Kidney epithelial cell (primary cell): ENCODE measurements around the gene CLEC2A. TPM values are rescaled to one million over a fixed set of nuclear protein-coding genes. Genes with fewer than 3 reads are reported as not detected.

Source experiments
- DNase-seq: peaks from one replicate; pipeline ENCODE4 v3.0.0-alpha.2; 2010; ENCODE audit warnings: low read depth
- H3K27me3 ChIP-seq: 2 replicates; pipeline ENCODE4 v1.6.0; 2011; ENCODE audit warnings: low read length; ENCODE audit not compliant: control insufficient read depth, insufficient read depth
- H3K36me3 ChIP-seq: 2 replicates; pipeline ENCODE4 v1.5.1; 2011; ENCODE audit warnings: low read length; ENCODE audit not compliant: control insufficient read depth, insufficient read depth
- H3K4me3 ChIP-seq: 2 replicates; pipeline ENCODE4 v1.5.1; 2011; ENCODE audit warnings: low read depth, mild to moderate bottlenecking, control low read depth, low read length
- CTCF ChIP-seq: IDR thresholded peaks from 2 replicates; pipeline ENCODE4 v1.5.1; 2011; ENCODE audit warnings: mild to moderate bottlenecking, moderate library complexity, low read length, control low read depth, inconsistent platforms; ENCODE audit not compliant: insufficient read depth, poor library complexity, severe bottlenecking
- total RNA-seq: library from RNA; depleted of rRNA; stranded (reverse); fragments of >200 nt; gene quantifications from 2 replicates; pipeline ENCODE4 v1.2.3, GENCODE V29; 2015

CLEC2A gene
- total RNA-seq, 1 donor from 2014 or later: not detected

GRCh38 chr12:9926876-9927275 is 5.3 kb downstream of the CLEC2A start:
- DNase-seq: no peak
- no peaks in the 10 kb centered on the region for H3K36me3 ChIP-seq
- no peak for TF ChIP-seq CTCF
- H3K4me3 ChIP-seq: no peak overlapping the region
- no peaks in the 10 kb centered on the region for H3K27me3 ChIP-seq

- H3K4me3 ChIP-seq: no peak overlapping the region
- no peaks in the 10 kb centered on the region for H3K27me3 ChIP-seq
- DNase-seq: peak; percentile 4
- H3K36me3 ChIP-seq: no peaks in the 10 kb centered on the region
- TF ChIP-seq CTCF: peak; percentile 49
These were observed 6.3 kb downstream of the CLEC2A start for GRCh38 chr12:9925705-9926393.

- DNase-seq: no peak
- no peak for TF ChIP-seq CTCF
- Histone ChIP-seq H3K36me3 (no peaks in the 10 kb centered on the region), H3K27me3 (no peaks in the 10 kb centered on the region), H3K4me3 (no peak overlapping the region)
These were observed 9.7 kb downstream of the CLEC2A start for GRCh38 chr12:9922429-9922828.

GRCh38 chr12:9920451-9920850 is 11.7 kb downstream of the CLEC2A start:
- Histone ChIP-seq H3K36me3 (no peaks in the 10 kb centered on the region), H3K27me3 (no peaks in the 10 kb centered on the region), H3K4me3 (no peak overlapping the region)
- TF ChIP-seq CTCF: no peak
- DNase-seq: no peak

GRCh38 chr12:9919443-9919842 is 12.7 kb downstream of the CLEC2A start:
- Histone ChIP-seq H3K4me3 (no peak overlapping the region), H3K27me3 (no peaks in the 10 kb centered on the region), H3K36me3 (no peaks in the 10 kb centered on the region)
- no peak for DNase-seq
- TF ChIP-seq CTCF: no peak

- no peaks in the 10 kb centered on the region for H3K27me3 ChIP-seq
- no peaks in the 10 kb centered on the region for H3K36me3 ChIP-seq
- no peak for DNase-seq
- TF ChIP-seq CTCF: no peak
- H3K4me3 ChIP-seq: no peak overlapping the region
These were observed 20.5 kb downstream of the CLEC2A start for GRCh38 chr12:9911708-9912107.
